Activated CD8-positive, alpha-beta memory T cell treated with anti-CD3 and anti-CD28 coated beads for 24 hours (primary cell): Measurements from ENCODE around the gene GPR146.

ENCODE experiments used
- DNase-seq: peaks from one replicate; pipeline ENCODE4 v3.0.0-alpha.2; 2020

The GPR146 gene

GRCh38 chr7:1012004-1012715 is 32.2 kb upstream of the GPR146 start:
- DNase-seq: no peak

GRCh38 chr7:1012716-1013095 is 31.6 kb upstream of the GPR146 start:
- DNase-seq: no peak

GRCh38 chr7:1013581-1013980 is 30.8 kb upstream of the GPR146 start:
- no peak for DNase-seq

DNA sequence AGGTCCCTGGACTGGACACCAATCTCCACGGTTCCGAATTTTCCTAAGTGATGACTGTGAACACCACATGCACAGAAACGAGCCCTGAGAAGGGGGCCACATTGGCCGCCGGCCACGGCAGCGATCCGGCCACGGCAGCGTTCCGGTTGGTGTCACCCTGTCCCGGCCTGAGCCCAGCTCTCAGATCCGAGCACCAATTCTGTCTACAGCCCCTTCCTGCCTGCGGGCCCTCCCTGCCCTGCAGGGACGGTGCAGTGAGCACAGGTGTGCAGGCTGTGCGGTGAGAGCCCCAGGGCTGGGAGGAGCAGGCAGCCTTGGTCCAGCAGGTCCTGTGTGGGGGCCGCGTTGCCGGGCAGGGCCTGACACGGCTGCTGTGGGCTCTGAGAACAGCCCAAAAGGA is 29.7 kb upstream of the GPR146 start:
- no peak for DNase-seq

GRCh38 chr7:1015196-1016121 is 28.9 kb upstream of the GPR146 start:
- DNase-seq: no peak

- no peak for DNase-seq
Measured at GRCh38 chr7:1016577-1017531, 27.5 kb upstream of the GPR146 start.

DNA sequence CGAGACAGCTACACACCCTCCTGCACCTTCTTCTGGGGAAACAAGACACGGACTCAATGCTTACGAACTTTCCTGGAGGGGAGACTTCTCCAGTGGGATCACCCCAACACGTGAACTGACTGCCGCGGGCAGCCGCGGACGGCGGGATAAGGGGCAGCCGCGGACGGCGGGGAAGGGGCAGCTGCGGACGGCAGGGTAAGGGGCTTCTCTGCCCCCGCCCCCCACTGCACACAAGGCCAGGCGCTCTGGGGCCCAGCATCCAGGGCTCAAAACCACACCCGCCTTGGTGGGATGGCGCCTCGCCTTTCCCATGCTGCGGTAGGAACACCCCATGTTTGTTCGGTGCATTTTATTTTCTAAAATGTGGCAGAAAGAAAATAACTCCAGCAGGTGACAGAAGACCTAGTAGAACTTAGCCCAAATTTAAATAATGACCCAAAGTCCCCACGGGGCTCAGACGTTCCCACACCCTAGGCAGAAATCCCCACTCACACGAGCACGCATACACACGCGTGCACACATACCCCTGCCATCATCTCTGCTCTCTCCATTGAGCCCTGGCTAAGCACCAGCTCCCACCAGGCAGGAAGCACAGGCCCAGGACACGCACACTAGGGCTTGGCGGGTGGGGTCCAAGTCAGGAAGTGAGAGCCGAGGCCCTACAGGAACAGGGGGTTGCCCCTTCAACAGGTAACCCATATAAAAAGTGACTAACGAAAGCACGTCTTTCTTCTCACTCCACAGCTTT is 26.6 kb upstream of the GPR146 start:
- no peak for DNase-seq

- DNase-seq: no peak
Measured at GRCh38 chr7:1018334-1018695, 26.0 kb upstream of the GPR146 start.

GRCh38 chr7:1019255-1019785 is 25.0 kb upstream of the GPR146 start:
- DNase-seq: no peak

GRCh38 chr7:1019789-1020610 is 24.3 kb upstream of the GPR146 start:
- DNase-seq: no peak

DNA sequence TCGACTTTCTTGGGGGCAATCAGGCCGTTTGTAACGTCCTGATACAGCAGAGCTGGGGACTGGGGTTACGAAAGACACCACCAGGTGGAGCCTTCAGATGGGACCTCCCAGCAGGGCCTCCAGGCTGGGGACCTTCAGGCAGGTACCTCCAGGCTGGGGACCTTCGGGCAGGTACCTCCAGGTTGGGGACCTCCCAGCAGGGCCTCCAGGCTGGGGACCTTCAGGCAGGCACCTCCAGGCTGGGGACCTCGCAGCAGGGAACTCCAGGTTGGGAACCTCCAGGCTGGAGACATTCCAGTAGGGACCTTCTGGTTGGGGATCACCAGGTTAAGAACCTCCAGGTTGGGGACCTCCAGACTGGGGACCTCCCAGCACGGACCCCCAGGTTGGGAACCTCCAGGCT is 23.5 kb upstream of the GPR146 start:
- no peak for DNase-seq

GRCh38 chr7:1021366-1021765 is 23.0 kb upstream of the GPR146 start:
- DNase-seq: no peak

- no peak for DNase-seq
Measured at GRCh38 chr7:1021931-1022330, 22.4 kb upstream of the GPR146 start.

- no peak for DNase-seq
Measured at GRCh38 chr7:1022356-1022755, 22.0 kb upstream of the GPR146 start.

DNA sequence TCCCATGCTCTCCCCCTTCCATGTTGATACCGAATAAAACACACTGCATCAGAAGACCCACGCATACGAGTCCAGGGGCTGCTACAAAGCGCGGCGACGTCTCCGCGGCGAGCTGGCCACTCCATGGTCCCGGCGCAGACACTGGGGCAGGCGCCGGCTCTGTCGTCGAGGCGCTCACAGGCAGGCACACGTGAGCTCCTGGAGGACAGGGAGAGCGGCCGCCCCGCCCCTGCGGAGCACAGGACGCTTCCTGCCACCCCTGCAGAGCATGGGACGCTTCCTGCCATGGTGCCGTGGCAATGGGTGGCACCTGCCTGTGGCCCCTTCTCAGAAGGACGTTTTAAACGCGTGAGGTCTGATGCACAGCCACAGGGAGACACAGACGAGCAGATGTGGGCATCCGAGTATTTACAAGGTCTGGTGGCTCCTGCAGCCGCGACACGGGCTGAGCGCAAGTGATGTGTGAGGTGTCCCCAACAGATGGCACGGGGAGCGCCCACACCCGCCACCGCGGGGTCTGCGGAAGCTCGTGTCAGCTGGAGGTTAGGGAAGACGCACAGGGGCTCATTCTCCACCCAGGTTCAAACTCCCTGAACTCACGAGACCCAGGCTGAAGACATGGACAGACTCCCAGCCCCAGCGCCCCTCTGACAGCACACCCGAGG is 21.4 kb upstream of the GPR146 start:
- DNase-seq: no peak

- DNase-seq: no peak
Measured at GRCh38 chr7:1024331-1024841, 20.0 kb upstream of the GPR146 start.

GRCh38 chr7:1024876-1025742 is 19.2 kb upstream of the GPR146 start:
- DNase-seq: no peak

DNA sequence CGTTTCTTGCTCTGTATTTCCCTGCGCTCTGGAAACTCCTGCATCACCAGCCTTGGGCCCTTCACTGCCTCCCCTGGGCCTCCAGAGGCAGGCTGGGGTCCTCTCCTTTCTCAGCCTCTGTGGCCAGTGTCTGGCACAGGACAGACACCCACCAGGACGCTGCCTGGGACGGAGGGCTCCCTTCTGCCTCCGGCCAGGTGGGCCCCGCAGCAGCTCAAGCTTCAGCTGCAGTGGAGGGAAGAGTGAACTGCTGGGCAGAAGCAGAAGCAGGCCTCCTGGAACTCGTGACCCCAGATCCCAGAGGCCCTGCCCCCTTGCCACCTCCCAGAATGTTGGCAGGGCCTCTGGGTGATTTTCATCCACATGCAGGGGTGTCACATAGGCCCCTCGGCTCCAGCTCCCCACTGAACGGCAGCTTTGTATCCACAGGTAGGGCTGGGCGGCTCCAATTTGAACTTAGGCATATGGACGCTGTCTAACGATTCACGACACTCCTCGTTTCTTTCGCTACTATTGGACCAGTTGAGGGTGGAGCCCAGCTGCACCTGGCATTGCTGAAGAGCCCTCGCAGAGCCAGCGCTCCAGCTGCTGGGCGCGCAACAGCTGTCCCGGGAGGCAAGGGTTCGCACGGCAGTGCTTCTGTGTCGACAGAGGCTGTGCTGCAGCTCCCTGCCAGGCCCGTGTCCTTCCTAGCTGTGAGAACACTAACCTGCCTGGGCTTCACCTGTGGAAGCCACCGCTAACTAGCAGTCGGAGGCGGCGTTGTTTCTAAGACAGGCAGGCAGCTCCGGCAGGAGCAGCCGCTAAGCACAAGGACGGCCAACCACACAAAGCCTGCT is 18.4 kb upstream of the GPR146 start:
- no peak for DNase-seq
